ENCODE measurements around the gene ATP5F1B.

- TF ChIP-seq CTCF (IDR thresholded peaks at IDR 0.05) (no peak), POLR2AphosphoS5 (IDR thresholded peaks at IDR 0.05) (no peak)
Measured at GRCh38 chr12:56591961-56592360, 53.8 kb downstream of the ATP5F1B start.

Measured in gastroesophageal sphincter (tissue), 3 donors.